Caco-2 (cell line): ENCODE data around the gene GNS. TPM values are rescaled to one million over a fixed set of nuclear protein-coding genes. Genes with fewer than 3 reads are reported as not detected.

Experiments
- BruUV-seq: library from RNA; stranded (reverse); fragments of 400-500 nt; replicated peaks from 2 replicates; lab custom pipeline; 2021; lab: Mats Ljungman, UMichigan
- CTCF ChIA-PET: fragments of 300-600 bp; sonication (Branson Sonifier 250); formaldehyde crosslinking; loops from one replicate; lab custom pipeline; 2022; ENCODE audit warnings: antibody characterized with exemption; lab: Charles Lee
- POLR2A ChIA-PET: fragments of 300-600 bp; sonication (Branson Sonifier 250); formaldehyde crosslinking; loops from one replicate; lab custom pipeline; 2022; ENCODE audit warnings: antibody characterized with exemption; lab: Charles Lee
- DNase-seq, 2 experiments: peaks; one replicate each; pipeline versions ENCODE4 v3.0.0 to v3.0.0-alpha.2; 2020 to 2022
- H3K27me3 ChIP-seq: replicated peaks from 2 replicates; pipeline ENCODE4 v1.6.0; 2011; ENCODE audit warnings: low read length; ENCODE audit not compliant: control insufficient read depth, insufficient read depth
- H3K36me3 ChIP-seq: 2 replicates; pipeline ENCODE4 v1.5.1; 2011; ENCODE audit warnings: low read length; ENCODE audit not compliant: control insufficient read depth, insufficient read depth
- H3K4me1 ChIP-seq: fragments of 250-450 bp; sonication (Bioruptor Pico); 2 replicates; pipeline ENCODE4 v1.5.1; 2020; ENCODE audit warnings: mild to moderate bottlenecking
- H3K4me3 ChIP-seq: 2 replicates; pipeline ENCODE4 v1.5.1; 2011; ENCODE audit warnings: low read depth, mild to moderate bottlenecking, control low read depth, low read length
- H3K9me3 ChIP-seq: fragments of 250-450 bp; sonication (Bioruptor Pico); 2 replicates; pipeline ENCODE4 v1.5.1; 2020; ENCODE audit warnings: mild to moderate bottlenecking, moderate library complexity
- H3K27ac Mint-ChIP-seq: one replicate; pipeline ENCODE4 v1.8.0; 2022; ENCODE audit warnings: mixed read lengths; ENCODE audit not compliant: unreplicated experiment
- H3K27me3 Mint-ChIP-seq: one replicate; pipeline ENCODE4 v1.8.0; 2022; ENCODE audit warnings: mixed read lengths; ENCODE audit not compliant: insufficient read depth, unreplicated experiment
- H3K36me3 Mint-ChIP-seq: one replicate; pipeline ENCODE4 v1.8.0; 2022; ENCODE audit warnings: mild to moderate bottlenecking, mixed read lengths; ENCODE audit not compliant: insufficient read depth, unreplicated experiment
- H3K4me1 Mint-ChIP-seq: one replicate; pipeline ENCODE4 v1.8.0; 2022; ENCODE audit warnings: low read depth, mixed read lengths; ENCODE audit not compliant: unreplicated experiment
- H3K4me3 Mint-ChIP-seq: one replicate; pipeline ENCODE4 v1.8.0; 2022; ENCODE audit warnings: mild to moderate bottlenecking, moderate library complexity, mixed read lengths; ENCODE audit not compliant: unreplicated experiment
- H3K9me3 Mint-ChIP-seq: one replicate; pipeline ENCODE4 v1.8.0; 2022; ENCODE audit warnings: mixed read lengths; ENCODE audit not compliant: unreplicated experiment
- intact Hi-C: fragments of 100-400 bp; cut with micrococcal nuclease; formaldehyde crosslinking; loops from one replicate; pipeline ENCODE4 v1.10.0; 2022; ENCODE audit not compliant: unreplicated experiment
- total RNA-seq: library from RNA; stranded (reverse); gene quantifications from 2 replicates; pipeline ENCODE4 v1.2.3, GENCODE V29; 2022
- TF ChIP-seq, protein P1 (sequence below), 2 experiments: fragments of 200-600 bp in 1 of 2; IDR thresholded peaks; 1 replicate in 1 of 2; 2 replicates in 1 of 2; pipeline versions ENCODE4 v1.5.1 to v1.8.0; 2011 to 2022; ENCODE audit warnings: antibody characterized with exemption in 1 of 2, control low read depth in 1 of 2, inconsistent platforms in 1 of 2, low read depth in 1 of 2, low read length in 1 of 2, mild to moderate bottlenecking in 1 of 2, moderate library complexity in 1 of 2; ENCODE audit not compliant: insufficient read depth in 1 of 2, severe bottlenecking in 1 of 2, unreplicated experiment in 1 of 2

The GNS gene
- total RNA-seq, 1 experiment from 2014 or later, result 75.1 TPM

DNA sequence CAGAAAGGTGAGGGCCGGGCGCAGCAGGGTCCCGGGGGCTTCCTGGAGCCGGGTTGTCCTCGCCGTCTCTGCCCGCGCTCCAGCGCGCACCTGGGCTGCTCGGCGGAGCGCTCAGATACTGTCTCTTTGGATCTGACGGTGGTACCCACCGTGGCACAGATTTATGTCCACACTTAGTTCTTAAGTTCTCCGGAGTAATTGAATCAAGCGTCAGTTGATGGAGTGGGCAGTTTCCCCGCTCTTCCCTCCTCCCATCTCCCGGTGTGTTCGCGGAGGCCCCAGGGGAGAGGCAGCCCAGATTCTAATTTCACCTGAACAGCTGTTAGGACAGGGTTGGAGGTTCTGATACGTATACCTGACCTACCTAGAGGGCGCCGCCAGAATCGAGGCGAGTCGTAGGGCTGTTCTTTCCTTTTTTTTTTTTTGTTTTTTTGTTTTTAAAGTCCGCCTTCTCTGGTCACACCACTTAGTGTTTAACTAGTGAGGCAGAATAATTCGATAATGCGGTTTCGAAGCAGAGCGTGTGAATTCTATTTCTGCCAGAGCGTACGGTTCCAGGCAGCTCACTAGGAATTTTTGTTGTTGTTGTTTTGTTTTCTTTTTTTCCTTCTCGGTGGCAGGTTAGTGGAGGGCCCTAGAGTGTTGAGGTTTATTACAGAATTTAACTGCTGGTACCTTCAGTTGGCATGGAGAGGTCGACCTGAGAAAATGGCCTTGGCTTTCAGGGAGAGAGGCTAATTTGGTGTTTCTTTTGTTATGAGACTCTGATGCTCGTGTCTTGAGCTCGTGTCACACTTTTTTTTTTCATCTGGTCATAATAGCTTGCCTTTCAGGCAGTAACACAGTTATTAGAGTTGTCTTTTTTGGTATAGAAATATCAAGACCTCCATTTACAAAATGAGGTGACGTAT lies 22.3 kb upstream of the GNS start:
- BruUV-seq, result TSS peak; percentile 61
- H3K27me3 Mint-ChIP-seq, result no peaks in the 10 kb centered on the region
- Histone ChIP-seq H3K9me3 (no peaks in the 10 kb centered on the region), H3K27me3 (no peaks in the 10 kb centered on the region), H3K4me3 (peak overlapping the region; percentile 49), H3K36me3 (no peaks in the 10 kb centered on the region), H3K4me1 (peaks cover 19% of the 10 kb centered on the region)
- peak overlapping the region; percentile 90 for H3K4me3 Mint-ChIP-seq
- peak in 1 of 2 experiments; percentile 47 for DNase-seq
- POLR2A ChIA-PET, result interaction anchor here (1.9 kb wide), 1 partner anchor 15 kb away, joined by 8 read pairs; no protein-coding TSS in a partner anchor
- TF ChIP-seq, protein P1, sequence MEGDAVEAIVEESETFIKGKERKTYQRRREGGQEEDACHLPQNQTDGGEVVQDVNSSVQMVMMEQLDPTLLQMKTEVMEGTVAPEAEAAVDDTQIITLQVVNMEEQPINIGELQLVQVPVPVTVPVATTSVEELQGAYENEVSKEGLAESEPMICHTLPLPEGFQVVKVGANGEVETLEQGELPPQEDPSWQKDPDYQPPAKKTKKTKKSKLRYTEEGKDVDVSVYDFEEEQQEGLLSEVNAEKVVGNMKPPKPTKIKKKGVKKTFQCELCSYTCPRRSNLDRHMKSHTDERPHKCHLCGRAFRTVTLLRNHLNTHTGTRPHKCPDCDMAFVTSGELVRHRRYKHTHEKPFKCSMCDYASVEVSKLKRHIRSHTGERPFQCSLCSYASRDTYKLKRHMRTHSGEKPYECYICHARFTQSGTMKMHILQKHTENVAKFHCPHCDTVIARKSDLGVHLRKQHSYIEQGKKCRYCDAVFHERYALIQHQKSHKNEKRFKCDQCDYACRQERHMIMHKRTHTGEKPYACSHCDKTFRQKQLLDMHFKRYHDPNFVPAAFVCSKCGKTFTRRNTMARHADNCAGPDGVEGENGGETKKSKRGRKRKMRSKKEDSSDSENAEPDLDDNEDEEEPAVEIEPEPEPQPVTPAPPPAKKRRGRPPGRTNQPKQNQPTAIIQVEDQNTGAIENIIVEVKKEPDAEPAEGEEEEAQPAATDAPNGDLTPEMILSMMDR (IDR thresholded peaks at IDR 0.05; ENCODE audit: insufficient read depth in 1 of 2, low read depth in 1 of 2, low read length in 1 of 2, severe bottlenecking in 1 of 2, unreplicated experiment in 1 of 2), result no peak
- peak overlapping the region; percentile 80 for H3K27ac Mint-ChIP-seq
- peaks cover 7% of the 10 kb centered on the region for H3K4me1 Mint-ChIP-seq
- H3K36me3 Mint-ChIP-seq, result no peaks in the 10 kb centered on the region
- intact Hi-C loops, result loop anchor here (5.0 kb wide), 1 partner anchor 39 kb away; no protein-coding TSS in a partner anchor
- CTCF ChIA-PET, result interaction anchor here (0.7 to 3.3 kb wide), 6 partner anchors 9 to 37 kb away, joined by 3 to 19 read pairs (median 4); no protein-coding TSS in a partner anchor
- H3K9me3 Mint-ChIP-seq, result no peaks in the 10 kb centered on the region

- peak; percentile 64 to 75 for DNase-seq
- CTCF ChIA-PET, result interaction anchor here (0.6 to 3.3 kb wide), 4 partner anchors 9 to 131 kb away, joined by 3 to 19 read pairs (median 8); no protein-coding TSS in a partner anchor
- H3K4me3 ChIP-seq, result peak overlapping the region; percentile 49
- POLR2A ChIA-PET, result interaction anchor here (1.9 kb wide), 1 partner anchor 16 kb away, joined by 8 read pairs; no protein-coding TSS in a partner anchor
- intact Hi-C loops, result loop anchor here (5.0 kb wide), 1 partner anchor 38 kb away; no protein-coding TSS in a partner anchor
- TF ChIP-seq, protein P1 (IDR thresholded peaks at IDR 0.05; ENCODE audit: insufficient read depth in 1 of 2, low read depth in 1 of 2, low read length in 1 of 2, severe bottlenecking in 1 of 2, unreplicated experiment in 1 of 2), result peak in 1 of 2 experiments; percentile 24
- Mint-ChIP-seq H3K27ac (peak overlapping the region; percentile 80), H3K9me3 (peaks cover 7% of the 10 kb centered on the region), H3K27me3 (no peaks in the 10 kb centered on the region), H3K4me1 (peaks cover 7% of the 10 kb centered on the region), H3K4me3 (peak overlapping the region; percentile 90), H3K36me3 (no peaks in the 10 kb centered on the region)
- H3K36me3 ChIP-seq, result no peaks in the 10 kb centered on the region
- H3K4me1 ChIP-seq, result peaks cover 19% of the 10 kb centered on the region
- H3K27me3 ChIP-seq, result no peaks in the 10 kb centered on the region
- H3K9me3 ChIP-seq, result no peaks in the 10 kb centered on the region
- no TSS peak for BruUV-seq
Measured at GRCh38 chr12:64780531-64781279, 21.5 kb upstream of the GNS start.
